H1 (cell line): ENCODE results near the gene APOM. TPM values are rescaled to one million over a fixed set of nuclear protein-coding genes. Genes with fewer than 3 reads are reported as not detected.

ENCODE experiments used
- BACH1 ChIP-seq: IDR thresholded peaks from 2 replicates; pipeline ENCODE4 v1.6.1; 2012; ENCODE audit warnings: low read length, improper control_type of control experiment
- CBX5 ChIP-seq: fragments of 300-800, 300-1000 bp; sonication (generic); IDR thresholded peaks from 2 replicates; pipeline ENCODE4 v1.7.1; 2016; ENCODE audit warnings: antibody characterized with exemption, low read length, low read depth
- CBX8 ChIP-seq: fragments of 300-800, 300-1000 bp; sonication (generic); IDR thresholded peaks from 2 replicates; pipeline ENCODE4 v1.7.1; 2016; ENCODE audit warnings: low read depth, low read length, borderline replicate concordance
- CHD1 ChIP-seq: IDR thresholded peaks from 2 replicates; pipeline ENCODE4 v1.6.1; 2012; ENCODE audit warnings: low read depth, low read length, improper control_type of control experiment
- GABPA ChIP-seq: IDR thresholded peaks from 2 replicates; pipeline ENCODE4 v1.6.1; 2011; ENCODE audit warnings: mild to moderate bottlenecking, low read length, moderate library complexity, borderline replicate concordance; ENCODE audit not compliant: insufficient read depth
- NANOG ChIP-seq: IDR thresholded peaks from 2 replicates; pipeline ENCODE4 v1.6.1; 2011; ENCODE audit warnings: low read length, low read depth, mild to moderate bottlenecking, inconsistent platforms; ENCODE audit not compliant: insufficient read depth, poor library complexity, severe bottlenecking
- NRF1 ChIP-seq: IDR thresholded peaks from 2 replicates; pipeline ENCODE4 v1.6.1; 2011; ENCODE audit warnings: mild to moderate bottlenecking, low read depth, low read length, improper control_type of control experiment
- PHF8 ChIP-seq: fragments of 200-600 bp; sonication (generic); conservative IDR thresholded peaks from 2 replicates; pipeline ENCODE4 v1.7.1; 2012; ENCODE audit warnings: low read depth, mild to moderate bottlenecking, inconsistent platforms, low read length, moderate library complexity
- RAD21 ChIP-seq, 2 experiments: IDR thresholded peaks in 1 of 2; conservative IDR thresholded peaks in 1 of 2; 2 replicates each; pipeline ENCODE4 v1.6.1; 2011; ENCODE audit warnings: low read depth in 2 of 2, low read length in 2 of 2, improper control_type of control experiment in 1 of 2, inconsistent platforms in 1 of 2, mild to moderate bottlenecking in 1 of 2, moderate library complexity in 1 of 2
- RXRA ChIP-seq: IDR thresholded peaks from 2 replicates; pipeline ENCODE4 v1.6.1; 2011; ENCODE audit warnings: low read depth, mild to moderate bottlenecking, low read length, moderate library complexity; ENCODE audit not compliant: insufficient read depth
- SIN3A ChIP-seq, 2 experiments: IDR thresholded peaks in 1 of 2; conservative IDR thresholded peaks in 1 of 2; 2 replicates each; pipeline ENCODE4 v1.6.1; 2011 to 2012; ENCODE audit warnings: low read length in 2 of 2, improper control_type of control experiment in 1 of 2, low read depth in 1 of 2, mild to moderate bottlenecking in 1 of 2
- SIRT6 ChIP-seq: IDR thresholded peaks from one replicate; pipeline ENCODE4 v1.7.1; 2012; ENCODE audit warnings: low read length, inconsistent platforms
- SP1 ChIP-seq: IDR thresholded peaks from 2 replicates; pipeline ENCODE4 v1.6.1; 2011; ENCODE audit warnings: low read depth, low read length
- SP2 ChIP-seq: IDR thresholded peaks from 2 replicates; pipeline ENCODE4 v1.6.1; 2012; ENCODE audit warnings: mild to moderate bottlenecking, low read length, inconsistent platforms
- SP4 ChIP-seq: IDR thresholded peaks from 2 replicates; pipeline ENCODE4 v1.6.1; 2012; ENCODE audit warnings: low read length, inconsistent platforms
- SRF ChIP-seq: IDR thresholded peaks from 2 replicates; pipeline ENCODE4 v1.6.1; 2011; ENCODE audit warnings: mild to moderate bottlenecking, low read depth, low read length, moderate library complexity
- TAF1 ChIP-seq: IDR thresholded peaks from 2 replicates; pipeline ENCODE4 v1.6.1; 2011; ENCODE audit warnings: mild to moderate bottlenecking, low read depth, low read length
- TCF12 ChIP-seq: IDR thresholded peaks from 2 replicates; pipeline ENCODE4 v1.6.1; 2011; ENCODE audit warnings: low read depth, mild to moderate bottlenecking, low read length
- ZNF274 ChIP-seq: IDR thresholded peaks from 2 replicates; pipeline ENCODE4 v1.7.0; 2012; ENCODE audit warnings: low read length, borderline replicate concordance; ENCODE audit errors: extremely low read depth
- polyA plus RNA-seq, 7 experiments: library from polyadenylated mRNA; depleted of rRNA in 3 of 7; stranded (reverse) in 5 of 7; unstranded in 2 of 7; fragments of >200 nt in 5 of 7; fragments of 200-250 nt in 2 of 7; gene quantifications; 1 replicate in 5 of 7; 2 replicates in 1 of 7; 4 replicates in 1 of 7; pipeline versions ENCODE4 v1.2.1 to v1.2.3, GENCODE V29; 2011 to 2013; ENCODE audit warnings: missing spikeins in 2 of 7, mixed read lengths in 2 of 7
- total RNA-seq: library from RNA; stranded (reverse); fragmentation: NEBNext Ultra II Directional; extraction: Animal tissue kit (Norgen Biotek cat#: 25700); gene quantifications from 2 replicates; pipeline ENCODE4 v1.2.1, GENCODE V29; 2021
- TF ChIP-seq, protein P1 (sequence below): IDR thresholded peaks from 2 replicates; pipeline ENCODE4 v1.6.1; 2012; ENCODE audit warnings: low read length, inconsistent platforms
- TF ChIP-seq, protein P2 (sequence below): IDR thresholded peaks from 2 replicates; pipeline ENCODE4 v1.6.1; 2011; ENCODE audit warnings: low read length, improper control_type of control experiment

APOM gene
- total and polyA plus RNA-seq, 2 of the 8 experiments (the other 6 are each of a cell fraction or from before 2014, with no cell fraction given): 3.4 to 12.0 TPM

DNA sequence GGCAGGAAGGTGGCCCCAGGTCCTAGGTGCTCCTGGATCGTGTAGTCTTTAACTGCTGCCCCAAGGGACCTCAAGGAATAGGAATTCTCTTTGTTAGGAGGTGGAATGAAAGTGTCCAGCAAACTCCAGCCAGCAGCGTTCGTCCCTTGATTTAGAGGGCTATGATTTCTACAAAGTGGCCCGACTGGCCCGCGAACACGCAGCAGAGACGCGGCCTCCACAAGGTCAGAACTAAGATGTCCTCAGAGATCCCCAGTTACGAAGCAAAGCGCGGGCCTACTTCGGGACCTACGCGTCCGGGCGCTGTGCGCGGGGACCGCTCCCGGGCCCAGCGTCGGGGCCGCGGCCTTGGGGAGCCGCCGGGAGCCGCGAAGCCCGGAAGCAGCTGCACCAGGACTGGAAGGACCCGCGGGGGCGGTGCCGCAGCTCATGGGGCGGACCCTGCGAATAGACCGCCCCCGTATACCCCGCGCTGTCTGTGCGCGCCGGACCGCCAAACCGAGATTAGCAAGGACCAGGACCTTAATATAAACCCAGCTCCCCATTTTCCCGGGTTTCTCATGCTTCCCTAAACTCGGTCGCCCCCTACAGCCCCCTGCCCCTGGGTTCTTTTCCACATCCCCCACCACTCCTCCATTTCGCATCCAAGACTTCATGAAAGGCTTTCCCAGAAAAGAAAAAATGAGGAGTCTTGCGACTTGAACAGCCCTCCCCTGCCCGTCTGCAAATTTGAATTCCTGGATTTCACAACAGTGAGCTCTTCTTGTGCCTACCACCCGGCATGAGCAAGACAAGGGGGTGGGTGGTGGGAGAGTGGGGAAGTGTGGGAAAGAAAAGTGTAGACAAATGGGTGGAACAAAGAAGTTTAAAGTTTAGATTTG is 4.9 kb downstream of the APOM start, which contains the start of gene C6orf47 (continued):
- no peak for TF ChIP-seq ZNF274
- TF ChIP-seq RXRA: no peak
- TF ChIP-seq CBX5: no peak
- no peak; the same call in 1 of the 2 replicates for TF ChIP-seq SP4
- TF ChIP-seq GABPA: peak; percentile 65; the same call in 1 of the 2 replicates
- no peak for TF ChIP-seq CBX8
- TF ChIP-seq, protein P1, sequence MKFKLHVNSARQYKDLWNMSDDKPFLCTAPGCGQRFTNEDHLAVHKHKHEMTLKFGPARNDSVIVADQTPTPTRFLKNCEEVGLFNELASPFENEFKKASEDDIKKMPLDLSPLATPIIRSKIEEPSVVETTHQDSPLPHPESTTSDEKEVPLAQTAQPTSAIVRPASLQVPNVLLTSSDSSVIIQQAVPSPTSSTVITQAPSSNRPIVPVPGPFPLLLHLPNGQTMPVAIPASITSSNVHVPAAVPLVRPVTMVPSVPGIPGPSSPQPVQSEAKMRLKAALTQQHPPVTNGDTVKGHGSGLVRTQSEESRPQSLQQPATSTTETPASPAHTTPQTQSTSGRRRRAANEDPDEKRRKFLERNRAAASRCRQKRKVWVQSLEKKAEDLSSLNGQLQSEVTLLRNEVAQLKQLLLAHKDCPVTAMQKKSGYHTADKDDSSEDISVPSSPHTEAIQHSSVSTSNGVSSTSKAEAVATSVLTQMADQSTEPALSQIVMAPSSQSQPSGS: no peak
- no peak for TF ChIP-seq NRF1
- TF ChIP-seq SIRT6: no peak
- TF ChIP-seq SIN3A (conservative IDR thresholded peaks at IDR 0.05 in 1 of 2, IDR thresholded peaks at IDR 0.05 in 1 of 2; ENCODE audit: low read depth in 1 of 2, low read length in 2 of 2): peak; percentile 53 to 83; a peak in 2 of 4 replicates
- no peak for TF ChIP-seq SRF
- TF ChIP-seq CHD1: no peak
- peak; percentile 79 for TF ChIP-seq TAF1
- TF ChIP-seq, protein P2, sequence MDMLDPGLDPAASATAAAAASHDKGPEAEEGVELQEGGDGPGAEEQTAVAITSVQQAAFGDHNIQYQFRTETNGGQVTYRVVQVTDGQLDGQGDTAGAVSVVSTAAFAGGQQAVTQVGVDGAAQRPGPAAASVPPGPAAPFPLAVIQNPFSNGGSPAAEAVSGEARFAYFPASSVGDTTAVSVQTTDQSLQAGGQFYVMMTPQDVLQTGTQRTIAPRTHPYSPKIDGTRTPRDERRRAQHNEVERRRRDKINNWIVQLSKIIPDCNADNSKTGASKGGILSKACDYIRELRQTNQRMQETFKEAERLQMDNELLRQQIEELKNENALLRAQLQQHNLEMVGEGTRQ: no peak
- no peak for TF ChIP-seq BACH1
- TF ChIP-seq NANOG: no peak
- TF ChIP-seq SP2: no peak
- no peak for TF ChIP-seq TCF12
- TF ChIP-seq PHF8: peak; percentile 77
- TF ChIP-seq RAD21 (IDR thresholded peaks at IDR 0.05 in 1 of 2, conservative IDR thresholded peaks at IDR 0.05 in 1 of 2; ENCODE audit: low read depth in 2 of 2, low read length in 2 of 2): peak in 1 of 2 experiments; percentile 3; a peak in 1 of 4 replicates
- peak; percentile 31; the same call in 1 of the 2 replicates for TF ChIP-seq SP1
